ENCODE measurements around the gene JARID2. TPM values are rescaled to one million over a fixed set of nuclear protein-coding genes. Genes with fewer than 3 reads are reported as not detected.

JARID2 gene
- total RNA-seq, 2 experiments from 2014 or later = 25.4 to 25.5 TPM

GRCh38 chr6:15500078-15500740, 254.3 kb downstream of the JARID2 start:
- H3K9me3 Mint-ChIP-seq = no peaks in the 10 kb centered on the region
- no peak overlapping the region for H3K27ac Mint-ChIP-seq
- ChIA-PET POLR2A (no interaction called here), CTCF (no interaction called here)
- TF ChIP-seq CTCF (IDR thresholded peaks at IDR 0.05) = no peak
- peaks cover 4% of the 10 kb centered on the region for H3K4me1 Mint-ChIP-seq (ENCODE audit: low read depth)
- H3K36me3 Mint-ChIP-seq (ENCODE audit: low read depth) = peaks cover 35% of the 10 kb centered on the region
- intact Hi-C loops (cut with micrococcal nuclease) = no loop called here
- H3K4me3 Mint-ChIP-seq = no peak overlapping the region
- no peaks in the 10 kb centered on the region for H3K27me3 Mint-ChIP-seq
- DNase-seq = no peak
- no peak for ATAC-seq

- Mint-ChIP-seq H3K4me3 (no peak overlapping the region), H3K9me3 (no peaks in the 10 kb centered on the region), H3K36me3 (ENCODE audit: low read depth) (peaks cover 27% of the 10 kb centered on the region), H3K27ac (no peak overlapping the region), H3K27me3 (no peaks in the 10 kb centered on the region), H3K4me1 (ENCODE audit: low read depth) (peaks cover 2% of the 10 kb centered on the region)
- DNase-seq (no peak), ATAC-seq (no peak)
- POLR2A ChIA-PET = no interaction called here
- no peak for TF ChIP-seq CTCF (IDR thresholded peaks at IDR 0.05)
- CTCF ChIA-PET = no interaction called here
- intact Hi-C loops (cut with micrococcal nuclease) = no loop called here
Observed at GRCh38 chr6:15500901-15501825, 255.3 kb downstream of the JARID2 start.

GRCh38 chr6:15501826-15502445, 256.1 kb downstream of the JARID2 start:
- ATAC-seq (no peak), DNase-seq (no peak)
- intact Hi-C loops (cut with micrococcal nuclease) = no loop called here
- no peaks in the 10 kb centered on the region for H3K27me3 Mint-ChIP-seq
- H3K4me1 Mint-ChIP-seq (ENCODE audit: low read depth) = peaks cover 2% of the 10 kb centered on the region
- TF ChIP-seq CTCF (IDR thresholded peaks at IDR 0.05) = no peak
- H3K36me3 Mint-ChIP-seq (ENCODE audit: low read depth) = peaks cover 34% of the 10 kb centered on the region
- H3K9me3 Mint-ChIP-seq = no peaks in the 10 kb centered on the region
- ChIA-PET CTCF (no interaction called here), POLR2A (no interaction called here)
- H3K4me3 Mint-ChIP-seq = no peak overlapping the region
- no peak overlapping the region for H3K27ac Mint-ChIP-seq

- Mint-ChIP-seq H3K27me3 (no peaks in the 10 kb centered on the region), H3K27ac (no peak overlapping the region), H3K4me1 (ENCODE audit: low read depth) (peaks cover 2% of the 10 kb centered on the region), H3K9me3 (no peaks in the 10 kb centered on the region), H3K36me3 (ENCODE audit: low read depth) (peaks cover 34% of the 10 kb centered on the region), H3K4me3 (no peak overlapping the region)
- DNase-seq = no peak
- no peak for TF ChIP-seq CTCF (IDR thresholded peaks at IDR 0.05)
- no peak for ATAC-seq
- CTCF ChIA-PET = no interaction called here
- intact Hi-C loops (cut with micrococcal nuclease) = no loop called here
- POLR2A ChIA-PET = no interaction called here
Observed at GRCh38 chr6:15502446-15503345, 256.8 kb downstream of the JARID2 start.
